ENCODE results near the gene GPR160.

DNA sequence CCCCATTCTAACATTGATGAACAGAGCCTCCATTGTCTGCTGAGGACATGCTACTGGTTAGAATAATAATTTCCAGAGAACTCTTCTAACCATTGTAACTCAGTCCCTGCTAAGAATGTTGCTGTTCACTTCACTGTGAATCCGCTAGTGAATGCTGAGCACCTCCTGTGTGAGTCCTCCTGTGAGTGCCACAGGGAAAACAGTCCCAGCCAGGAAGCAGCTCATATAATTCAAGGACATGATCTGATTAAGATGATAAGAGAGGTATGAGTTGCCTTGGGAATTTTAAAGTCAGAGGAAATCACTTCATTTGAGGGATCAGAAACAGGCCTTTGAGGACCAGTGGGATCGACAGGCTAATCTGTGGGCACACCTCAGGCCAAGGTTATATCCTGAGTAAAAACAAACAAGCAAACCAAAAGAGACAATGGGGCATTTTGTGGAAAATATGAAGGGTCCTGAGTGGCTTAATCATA, 33.9 kb upstream of the GPR160 start:
- TF ChIP-seq POLR2A (IDR thresholded peaks at IDR 0.05; ENCODE audit: low read depth, low read length) (no peak), POLR2AphosphoS5 (IDR thresholded peaks at IDR 0.05; ENCODE audit: low read depth, low read length) (no peak), TAF1 (IDR thresholded peaks at IDR 0.05; ENCODE audit: borderline replicate concordance, low read depth, low read length) (no peak)
